Rectal smooth muscle tissue (tissue), 1 donor: ENCODE measurements around the gene SRRT.
"Not testable (repeated sequence)": the region's sequence is repeated elsewhere in the genome, so short reads cannot be mapped to it uniquely, and the experiment has no call there.

ENCODE experiments used
- H3K27ac ChIP-seq: one replicate; pipeline ENCODE4 v1.7.0; 2013; ENCODE audit warnings: low read depth, low read length, inconsistent platforms
- H3K27me3 ChIP-seq: one replicate; pipeline ENCODE4 v1.7.0; 2013; ENCODE audit warnings: low read length; ENCODE audit not compliant: control insufficient read depth, insufficient read depth
- H3K36me3 ChIP-seq: one replicate; pipeline ENCODE4 v1.7.0; 2013; ENCODE audit warnings: low read length; ENCODE audit not compliant: control insufficient read depth, insufficient read depth
- H3K4me1 ChIP-seq: one replicate; pipeline ENCODE4 v1.7.0; 2013; ENCODE audit warnings: low read length; ENCODE audit not compliant: control insufficient read depth, insufficient read depth
- H3K4me3 ChIP-seq: one replicate; pipeline ENCODE4 v1.7.0; 2013; ENCODE audit warnings: low read length
- H3K9ac ChIP-seq: one replicate; pipeline ENCODE4 v1.7.0; 2013; ENCODE audit warnings: low read length

The SRRT gene

GRCh38 chr7:100914879-100915447, 40.1 kb downstream of the SRRT start:
- Histone ChIP-seq H3K27me3 (no peaks in the 10 kb centered on the region), H3K4me3 (no peak overlapping the region), H3K4me1 (no peaks in the 10 kb centered on the region), H3K27ac (no peak overlapping the region), H3K9ac (no peak overlapping the region), H3K36me3 (no peaks in the 10 kb centered on the region)

- not testable (repeated sequence) for H3K36me3 ChIP-seq, H3K4me3 ChIP-seq, H3K4me1 ChIP-seq, H3K27ac ChIP-seq, H3K9ac ChIP-seq, H3K27me3 ChIP-seq
Observed at GRCh38 chr7:100919335-100919734, 44.4 kb downstream of the SRRT start.

GRCh38 chr7:100919779-100920437, 45.0 kb downstream of the SRRT start:
- H3K4me3 ChIP-seq, H3K27me3 ChIP-seq, H3K4me1 ChIP-seq, H3K9ac ChIP-seq, H3K27ac ChIP-seq, H3K36me3 ChIP-seq: not testable (repeated sequence)

GRCh38 chr7:100921039-100921438, 46.1 kb downstream of the SRRT start:
- Histone ChIP-seq H3K4me3 (no peak overlapping the region), H3K9ac (no peak overlapping the region), H3K27me3 (no peaks in the 10 kb centered on the region), H3K36me3 (no peaks in the 10 kb centered on the region), H3K27ac (no peak overlapping the region), H3K4me1 (no peaks in the 10 kb centered on the region)

GRCh38 chr7:100923616-100924015, 48.7 kb downstream of the SRRT start:
- H3K4me1 ChIP-seq, H3K4me3 ChIP-seq, H3K27me3 ChIP-seq, H3K9ac ChIP-seq, H3K27ac ChIP-seq, H3K36me3 ChIP-seq: not testable (repeated sequence)

- no peaks in the 10 kb centered on the region for H3K4me1 ChIP-seq
- H3K9ac ChIP-seq = no peak overlapping the region
- H3K27me3 ChIP-seq = no peaks in the 10 kb centered on the region
- H3K27ac ChIP-seq = no peak overlapping the region
- H3K36me3 ChIP-seq = no peaks in the 10 kb centered on the region
- no peak overlapping the region for H3K4me3 ChIP-seq
Observed at GRCh38 chr7:100929808-100930174, 54.9 kb downstream of the SRRT start.

- no peaks in the 10 kb centered on the region for H3K27me3 ChIP-seq
- H3K36me3 ChIP-seq = no peaks in the 10 kb centered on the region
- no peak overlapping the region for H3K9ac ChIP-seq
- H3K4me3 ChIP-seq = no peak overlapping the region
- no peaks in the 10 kb centered on the region for H3K4me1 ChIP-seq
- H3K27ac ChIP-seq = no peak overlapping the region
Observed at GRCh38 chr7:100933734-100934133, 58.8 kb downstream of the SRRT start.

- H3K4me1 ChIP-seq, H3K4me3 ChIP-seq, H3K36me3 ChIP-seq, H3K27ac ChIP-seq, H3K27me3 ChIP-seq, H3K9ac ChIP-seq: not testable (repeated sequence)
Observed at GRCh38 chr7:100935381-100935780, 60.5 kb downstream of the SRRT start.

- H3K9ac ChIP-seq, H3K27ac ChIP-seq, H3K4me1 ChIP-seq, H3K4me3 ChIP-seq, H3K36me3 ChIP-seq, H3K27me3 ChIP-seq: not testable (repeated sequence)
Observed at GRCh38 chr7:100936167-100936566, 61.3 kb downstream of the SRRT start.
